Cardiac fibroblast (primary cell): ENCODE data around the gene RYR3.

Experiments used
- DNase-seq, 2 donors: peaks; one replicate each; pipeline versions ENCODE4 v3.0.0 to v3.0.0-alpha.2; 2010; ENCODE audit warnings: low read depth in 2 of 2
- H3K4me3 ChIP-seq, 2 donors: replicated peaks in 1 of 2; 1 replicate in 1 of 2; 2 replicates in 1 of 2; pipeline ENCODE4 v1.5.1; 2011; ENCODE audit warnings: low read depth in 2 of 2, low read length in 2 of 2, mild to moderate bottlenecking in 2 of 2, moderate library complexity in 1 of 2
- CTCF ChIP-seq: IDR thresholded peaks from one replicate; pipeline ENCODE4 v1.5.1; 2011; ENCODE audit warnings: low read depth, mild to moderate bottlenecking, low read length, inconsistent platforms

RYR3 gene

GRCh38 chr15:33742306-33742705, 431.5 kb downstream of the RYR3 start:
- TF ChIP-seq CTCF, result no peak
- DNase-seq, result no peak
- no peak overlapping the region for H3K4me3 ChIP-seq

- peak in 1 of 2 donors; percentile 44 for DNase-seq
- TF ChIP-seq CTCF, result no peak
- no peak overlapping the region for H3K4me3 ChIP-seq
These were observed 432.0 kb downstream of the RYR3 start for GRCh38 chr15:33742800-33743199.

- no peak for DNase-seq
- no peak overlapping the region for H3K4me3 ChIP-seq
- no peak for TF ChIP-seq CTCF
These were observed 435.4 kb downstream of the RYR3 start for GRCh38 chr15:33746203-33746602.

DNA sequence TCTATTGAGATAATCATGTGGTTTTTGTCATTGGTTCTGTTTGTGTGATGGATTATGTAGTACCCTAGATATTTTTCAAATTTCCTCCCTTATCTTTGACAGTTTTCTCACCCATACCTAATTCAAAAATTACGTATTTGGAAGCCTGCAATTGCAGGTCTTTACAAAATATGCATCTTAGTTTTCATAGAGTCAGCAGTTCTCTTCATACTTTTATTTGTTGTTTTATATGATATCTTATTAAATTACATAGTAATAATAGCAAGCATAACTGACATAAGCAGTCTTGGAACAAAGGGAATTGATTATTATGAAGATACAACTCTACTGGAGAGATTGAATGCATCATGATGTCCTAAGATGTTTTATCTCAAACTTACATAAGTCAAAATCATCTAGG, 442.2 kb downstream of the RYR3 start:
- TF ChIP-seq CTCF, result no peak
- DNase-seq, result no peak
- H3K4me3 ChIP-seq, result no peak overlapping the region

GRCh38 chr15:33754242-33754641, 443.5 kb downstream of the RYR3 start:
- no peak for TF ChIP-seq CTCF
- no peak for DNase-seq
- H3K4me3 ChIP-seq, result no peak overlapping the region

DNA sequence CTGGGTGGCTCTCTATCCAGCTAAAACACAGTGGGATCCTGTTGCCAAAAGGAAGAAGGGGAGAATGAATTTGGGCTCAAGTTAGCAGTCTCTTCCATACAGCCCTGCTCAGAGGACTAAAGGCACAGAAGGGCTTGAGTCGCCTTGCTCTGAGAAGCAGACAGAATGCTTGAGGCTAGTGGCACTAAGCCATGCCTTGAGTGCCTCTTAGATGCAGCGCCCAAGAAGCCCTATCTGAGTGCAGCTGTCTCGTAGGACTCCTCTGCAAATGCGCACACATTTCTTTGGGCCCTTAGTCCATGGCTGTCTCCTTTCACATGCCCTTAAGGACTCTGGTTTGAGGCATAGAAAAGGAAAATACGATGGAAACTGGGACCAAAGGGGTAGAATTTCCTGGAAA, 446.2 kb downstream of the RYR3 start:
- DNase-seq, result no peak

More for the DNA sequence above, 446.2 kb downstream of the RYR3 start:
- H3K4me3 ChIP-seq, result no peak overlapping the region
- TF ChIP-seq CTCF, result no peak
